Activated naive CD4-positive, alpha-beta T cell treated with anti-CD3 and anti-CD28 coated beads for 36 hours (primary cell): ENCODE measurements around the gene IFT88. TPM values are rescaled to one million over a fixed set of nuclear protein-coding genes. Genes with fewer than 3 reads are reported as not detected.

Source experiments
- CTCF ChIA-PET: fragments of 350-600 bp; sonication (Branson Sonifier 250); formaldehyde crosslinking; loops from one replicate; lab custom pipeline; 2021; ENCODE audit warnings: antibody characterized with exemption; lab: Charles Lee
- DNase-seq: peaks from one replicate; pipeline ENCODE4 v3.0.0-alpha.2; 2020
- H3K27ac Mint-ChIP-seq: one replicate; pipeline ENCODE4 v1.8.0; 2021; ENCODE audit warnings: mild to moderate bottlenecking, mixed read lengths
- H3K27me3 Mint-ChIP-seq: one replicate; pipeline ENCODE4 v1.8.0; 2021; ENCODE audit warnings: low read depth, mixed read lengths
- H3K36me3 Mint-ChIP-seq: one replicate; pipeline ENCODE4 v1.8.0; 2021; ENCODE audit warnings: low read depth, mixed read lengths
- H3K4me1 Mint-ChIP-seq: one replicate; pipeline ENCODE4 v1.8.0; 2021; ENCODE audit warnings: low read depth, mixed read lengths
- H3K4me3 Mint-ChIP-seq: one replicate; pipeline ENCODE4 v1.8.0; 2021; ENCODE audit warnings: mild to moderate bottlenecking, moderate library complexity, mixed read lengths
- H3K9me3 Mint-ChIP-seq: one replicate; pipeline ENCODE4 v1.8.0; 2021; ENCODE audit warnings: mixed read lengths
- intact Hi-C: fragments of 100-400 bp; cut with micrococcal nuclease; formaldehyde crosslinking; loops from one replicate; pipeline ENCODE4 v1.15.1; 2023
- total RNA-seq, 2 experiments: library from RNA; stranded (reverse); gene quantifications; one replicate each; pipeline ENCODE4 v1.2.3, GENCODE V29; 2021

Gene IFT88
- 1 to 10 TPM; 2.7 TPM for total RNA-seq

- intact Hi-C loops, result loop anchor here (1.0 to 5.0 kb wide), 5 partner anchors 41 to 610 kb away; partner anchors contain the start of genes EEF1AKMT1, IL17D, MRPL57 and SKA3
- Mint-ChIP-seq H3K4me1 (peaks cover 23% of the 10 kb centered on the region), H3K27me3 (no peaks in the 10 kb centered on the region), H3K4me3 (peak within 1 kb of the TSS; percentile 84), H3K36me3 (peaks cover 15% of the 10 kb centered on the region), H3K9me3 (peaks cover 16% of the 10 kb centered on the region), H3K27ac (peak within 1 kb of the TSS; percentile 87)
- CTCF ChIA-PET, result no interaction called here
- peak; percentile 86 for DNase-seq
Measured at GRCh38 chr13:20566898-20567874, at the start of gene IFT88. Gene IFT88 (plus strand): TSS chr13:20567157. CDS start chr13:20574386, 7,229 bp downstream.

GRCh38 chr13:20518660-20519100 is 48.3 kb upstream of the IFT88 start:
- DNase-seq, result no peak
- CTCF ChIA-PET, result interaction anchor here (0.5 kb wide), 1 partner anchor 549 kb away, joined by 3 read pairs; no protein-coding TSS in a partner anchor
- Mint-ChIP-seq H3K27me3 (no peaks in the 10 kb centered on the region), H3K4me3 (no peak overlapping the region), H3K9me3 (no peaks in the 10 kb centered on the region), H3K4me1 (peaks cover 9% of the 10 kb centered on the region), H3K36me3 (peaks cover 4% of the 10 kb centered on the region), H3K27ac (no peak overlapping the region)
- intact Hi-C loops, result no loop called here

GRCh38 chr13:20519875-20520274 is 47.1 kb upstream of the IFT88 start:
- Mint-ChIP-seq H3K9me3 (no peaks in the 10 kb centered on the region), H3K4me3 (no peak overlapping the region), H3K36me3 (peaks cover 4% of the 10 kb centered on the region), H3K4me1 (peaks cover 15% of the 10 kb centered on the region), H3K27me3 (no peaks in the 10 kb centered on the region), H3K27ac (no peak overlapping the region)
- no peak for DNase-seq
- intact Hi-C loops, result loop anchor here (10.0 kb wide), 1 partner anchor 185 kb away; the partner anchor contains the start of gene IL17D
- CTCF ChIA-PET, result no interaction called here

- intact Hi-C loops, result loop anchor here (10.0 kb wide), 1 partner anchor 183 kb away; the partner anchor contains the start of gene IL17D
Measured at GRCh38 chr13:20521364-20522115, 45.4 kb upstream of the IFT88 start.

GRCh38 chr13:20525144-20525600 is 41.8 kb upstream of the IFT88 start:
- no peaks in the 10 kb centered on the region for H3K27me3 Mint-ChIP-seq
- intact Hi-C loops, result loop anchor here (2.0 to 10.0 kb wide), 5 partner anchors 48 to 663 kb away; partner anchors contain the start of genes IL17D, XPO4, ZMYM2 and ZMYM5
- peaks cover 32% of the 10 kb centered on the region for H3K4me1 Mint-ChIP-seq
- H3K4me3 Mint-ChIP-seq, result peak overlapping the region; percentile 83
- no peaks in the 10 kb centered on the region for H3K9me3 Mint-ChIP-seq
- no peaks in the 10 kb centered on the region for H3K36me3 Mint-ChIP-seq
- CTCF ChIA-PET, result no interaction called here
- peak; percentile 44 for DNase-seq
- H3K27ac Mint-ChIP-seq, result peak overlapping the region; percentile 56

More at GRCh38 chr13:20521364-20522115, 45.4 kb upstream of the IFT88 start:
- Mint-ChIP-seq H3K4me1 (peaks cover 21% of the 10 kb centered on the region), H3K27me3 (no peaks in the 10 kb centered on the region), H3K9me3 (no peaks in the 10 kb centered on the region), H3K4me3 (no peak overlapping the region), H3K27ac (no peak overlapping the region), H3K36me3 (peaks cover 4% of the 10 kb centered on the region)
- CTCF ChIA-PET, result interaction anchor here (0.6 to 0.9 kb wide), 3 partner anchors 45 to 294 kb away, joined by 3 to 4 read pairs (median 3); no protein-coding TSS in a partner anchor
- DNase-seq, result no peak

GRCh38 chr13:20525601-20526544 is 41.1 kb upstream of the IFT88 start, which contains the start of gene CRYL1:
Gene CRYL1 (minus strand): TSS chr13:20525857. CDS start chr13:20525794, 63 bp downstream.
- DNase-seq, result peak; percentile 76
- no peaks in the 10 kb centered on the region for H3K36me3 Mint-ChIP-seq
- H3K4me1 Mint-ChIP-seq, result peaks cover 32% of the 10 kb centered on the region
- CTCF ChIA-PET, result interaction anchor here (0.8 to 1.4 kb wide), 2 partner anchors 31 to 37 kb away, joined by 3 to 4 read pairs; no protein-coding TSS in a partner anchor
- H3K4me3 Mint-ChIP-seq, result peak within 1 kb of the TSS; percentile 83
- H3K9me3 Mint-ChIP-seq, result peaks cover 3% of the 10 kb centered on the region
- H3K27me3 Mint-ChIP-seq, result no peaks in the 10 kb centered on the region
- H3K27ac Mint-ChIP-seq, result peak within 1 kb of the TSS; percentile 83
- intact Hi-C loops, result loop anchor here (1.0 to 10.0 kb wide), 9 partner anchors 31 to 664 kb away; partner anchors contain the start of genes EEF1AKMT1, IL17D, XPO4 and ZMYM2

GRCh38 chr13:20526664-20527063 is 40.3 kb upstream of the IFT88 start:
- intact Hi-C loops, result loop anchor here (1.0 to 10.0 kb wide), 8 partner anchors 32 to 664 kb away; partner anchors contain the start of genes EEF1AKMT1, IL17D, XPO4 and ZMYM2
- H3K27ac Mint-ChIP-seq, result peak overlapping the region; percentile 83
- no peaks in the 10 kb centered on the region for H3K27me3 Mint-ChIP-seq
- H3K9me3 Mint-ChIP-seq, result peaks cover 3% of the 10 kb centered on the region
- no peak for DNase-seq
- peaks cover 32% of the 10 kb centered on the region for H3K4me1 Mint-ChIP-seq
- peak overlapping the region; percentile 82 for H3K4me3 Mint-ChIP-seq
- CTCF ChIA-PET, result interaction anchor here (0.7 to 1.4 kb wide), 3 partner anchors 32 to 106 kb away, joined by 3 to 4 read pairs (median 4); no protein-coding TSS in a partner anchor
- H3K36me3 Mint-ChIP-seq, result no peaks in the 10 kb centered on the region

GRCh38 chr13:20528452-20528851 is 38.5 kb upstream of the IFT88 start:
- H3K27me3 Mint-ChIP-seq, result no peaks in the 10 kb centered on the region
- H3K36me3 Mint-ChIP-seq, result no peaks in the 10 kb centered on the region
- H3K4me1 Mint-ChIP-seq, result peaks cover 25% of the 10 kb centered on the region
- DNase-seq, result peak; percentile 27
- intact Hi-C loops, result loop anchor here (5.0 to 10.0 kb wide), 4 partner anchors 176 to 666 kb away; partner anchors contain the start of genes IL17D, XPO4, ZMYM2 and ZMYM5
- peaks cover 3% of the 10 kb centered on the region for H3K9me3 Mint-ChIP-seq
- no peak overlapping the region for H3K4me3 Mint-ChIP-seq
- CTCF ChIA-PET, result no interaction called here
- H3K27ac Mint-ChIP-seq, result peak overlapping the region; percentile 65

- Mint-ChIP-seq H3K9me3 (peaks cover 7% of the 10 kb centered on the region), H3K4me1 (no peaks in the 10 kb centered on the region), H3K4me3 (no peak overlapping the region), H3K27me3 (no peaks in the 10 kb centered on the region), H3K27ac (no peak overlapping the region), H3K36me3 (peaks cover 2% of the 10 kb centered on the region)
- intact Hi-C loops, result no loop called here
- CTCF ChIA-PET, result no interaction called here
- no peak for DNase-seq
Measured at GRCh38 chr13:20534038-20534608, 32.8 kb upstream of the IFT88 start.

GRCh38 chr13:20536992-20537391 is 30.0 kb upstream of the IFT88 start:
- Mint-ChIP-seq H3K36me3 (peaks cover 2% of the 10 kb centered on the region), H3K27ac (no peak overlapping the region), H3K4me3 (no peak overlapping the region), H3K27me3 (no peaks in the 10 kb centered on the region), H3K4me1 (no peaks in the 10 kb centered on the region), H3K9me3 (peaks cover 6% of the 10 kb centered on the region)
- CTCF ChIA-PET, result interaction anchor here (0.6 to 1.0 kb wide), 2 partner anchors 14 to 44 kb away, joined by 3 to 4 read pairs; no protein-coding TSS in a partner anchor
- no peak for DNase-seq
- intact Hi-C loops, result no loop called here
